Superior temporal gyrus (tissue), 1 donor: ENCODE measurements around the gene PCP4L1.
"Not testable (repeated sequence)": the region's sequence is repeated elsewhere in the genome, so short reads cannot be mapped to it uniquely, and the experiment has no call there.

ENCODE experiments used
- DNase-seq: peaks from one replicate; pipeline ENCODE4 v3.0.0-alpha.2; 2016; ENCODE audit errors: extremely low spot score

PCP4L1 gene

DNA sequence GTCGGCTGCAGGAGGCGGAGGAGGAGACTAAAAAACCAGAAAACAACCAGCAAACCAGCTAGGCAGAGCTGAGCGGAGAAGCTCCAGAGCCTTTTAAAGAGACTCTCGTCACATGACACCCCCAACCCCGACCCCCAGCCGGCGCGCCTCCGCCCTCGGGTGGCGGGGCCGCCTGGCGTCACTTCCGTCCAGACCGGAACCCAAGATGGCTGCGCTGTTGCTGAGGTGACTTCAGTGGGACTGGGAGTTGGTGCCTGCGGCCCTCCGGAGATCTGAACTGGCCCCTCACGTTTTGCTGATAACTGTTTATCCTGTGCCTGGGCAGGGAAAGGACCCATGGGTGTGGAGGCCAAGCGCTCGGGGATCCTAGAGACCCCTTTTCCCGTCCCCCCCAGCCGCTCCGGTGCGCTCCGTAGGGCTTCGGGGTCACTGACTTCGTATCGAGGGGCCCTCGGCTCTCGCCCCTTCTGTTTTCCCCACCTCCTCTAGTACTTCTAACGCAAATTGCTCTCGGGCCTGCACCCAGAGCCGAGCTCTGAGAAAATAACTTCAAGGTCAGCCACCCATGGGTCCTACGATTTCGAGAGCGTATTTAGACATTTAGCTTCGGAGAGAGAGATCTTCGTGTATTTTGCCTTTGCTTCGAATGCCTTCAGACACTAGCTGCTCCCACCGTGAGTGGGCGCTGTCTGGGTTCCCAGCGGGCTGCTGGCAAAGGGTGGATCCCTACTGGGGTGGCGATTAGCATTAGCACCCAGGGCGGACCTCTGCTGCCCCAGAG lies 55.8 kb downstream of the PCP4L1 start, which contains the start of gene SDHC:
Gene SDHC (plus strand): TSS at position 181 of the 781 bp plus-strand sequence. CDS start 25 bp downstream, at position 206.
- peak; percentile 96 for DNase-seq

DNA sequence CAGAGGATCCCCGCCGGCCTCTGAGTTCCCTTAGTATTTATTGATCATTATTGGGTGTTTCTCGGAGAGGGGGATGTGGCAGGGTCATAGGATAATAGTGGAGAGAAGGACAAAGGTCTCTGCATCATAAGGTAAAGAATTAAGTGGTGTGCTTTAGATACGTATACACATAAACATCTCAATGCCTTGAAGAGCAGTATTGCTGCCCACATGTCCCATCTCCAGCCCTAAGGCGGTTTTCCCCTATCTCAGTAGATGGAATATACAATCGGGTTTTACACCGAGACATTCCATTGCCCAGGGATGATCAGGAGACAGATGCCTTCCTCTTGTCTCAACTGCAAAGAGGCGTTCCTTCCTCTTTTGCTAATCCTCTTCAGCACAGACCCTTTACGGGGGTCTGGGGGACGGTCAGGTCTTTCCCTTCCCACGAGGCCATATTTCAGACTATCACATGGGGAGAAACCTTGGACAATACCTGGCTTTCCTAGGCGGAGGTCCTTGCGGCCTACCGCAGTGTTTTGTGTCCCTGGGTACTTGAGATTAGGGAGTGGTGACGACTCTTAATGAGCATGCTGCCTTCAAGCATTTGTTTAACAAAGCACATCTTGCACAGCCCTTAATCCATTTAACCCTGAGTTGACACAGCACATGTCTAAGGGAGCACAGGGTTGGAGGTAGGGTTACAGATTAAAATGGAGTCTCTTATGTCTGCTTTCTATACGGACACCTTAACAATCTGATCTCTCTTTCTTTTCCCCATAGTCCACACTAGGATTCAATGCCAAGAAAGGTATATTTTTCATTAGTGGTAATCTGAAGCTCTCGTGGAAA lies 57.5 kb downstream of the PCP4L1 start:
- DNase-seq: not testable (repeated sequence)

DNA sequence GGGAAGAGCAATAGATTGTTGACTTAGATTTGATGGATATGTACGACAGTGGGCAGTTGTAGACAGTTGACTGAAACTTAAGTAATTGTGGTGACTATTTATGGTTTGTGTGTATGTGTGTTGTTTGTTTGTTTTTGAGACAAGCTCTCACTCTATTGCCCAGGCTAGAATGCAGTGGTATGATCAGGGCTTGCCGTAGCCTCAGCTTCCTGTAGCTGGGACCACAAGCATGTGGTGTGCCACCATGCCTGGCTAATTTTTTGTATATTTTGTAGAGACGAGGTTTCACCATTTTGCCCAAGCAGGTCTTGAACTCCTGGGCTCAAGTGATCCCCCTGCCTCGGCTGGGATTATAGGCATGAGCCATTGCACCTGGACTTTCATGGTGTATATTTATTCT lies 65.5 kb downstream of the PCP4L1 start:
- DNase-seq: no peak

GRCh38 chr1:161330346-161330745 lies 71.8 kb downstream of the PCP4L1 start:
- DNase-seq: no peak

GRCh38 chr1:161333166-161333565 lies 74.6 kb downstream of the PCP4L1 start:
- DNase-seq: no peak
